ENCODE data around the gene ANK3.

ANK3 gene

DNA sequence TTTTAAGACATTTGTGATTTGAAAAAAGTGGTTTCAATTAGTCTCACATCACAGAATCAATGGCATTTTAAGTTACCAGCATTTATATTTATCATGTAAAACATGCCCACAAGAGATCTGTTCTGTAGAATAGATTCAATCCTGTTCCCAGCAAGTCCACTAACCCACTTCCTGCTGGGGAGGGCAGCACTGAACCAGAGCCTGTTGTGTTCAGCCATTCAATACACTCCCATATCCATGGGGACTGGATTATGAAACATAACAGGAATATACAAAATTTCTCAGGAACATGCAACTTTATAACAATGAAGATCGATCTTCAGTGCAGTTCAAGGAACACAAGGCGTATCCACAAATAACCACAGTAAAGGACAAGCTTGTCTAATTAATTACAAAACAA is 24.4 kb upstream of the ANK3 start:
- DNase-seq (ENCODE audit: insufficient read length, low spot score) (no peak), FAIRE-seq (no peak)

GRCh38 chr10:60413306-60414012 is 23.8 kb upstream of the ANK3 start:
- no peak for FAIRE-seq
- DNase-seq (ENCODE audit: insufficient read length, low spot score), result no peak

GRCh38 chr10:60410970-60411369 is 21.3 kb upstream of the ANK3 start:
- DNase-seq (ENCODE audit: insufficient read length, low spot score), result no peak
- FAIRE-seq, result no peak

GRCh38 chr10:60409202-60409601 is 19.5 kb upstream of the ANK3 start:
- FAIRE-seq, result no peak
- DNase-seq (ENCODE audit: insufficient read length, low spot score), result no peak

DNA sequence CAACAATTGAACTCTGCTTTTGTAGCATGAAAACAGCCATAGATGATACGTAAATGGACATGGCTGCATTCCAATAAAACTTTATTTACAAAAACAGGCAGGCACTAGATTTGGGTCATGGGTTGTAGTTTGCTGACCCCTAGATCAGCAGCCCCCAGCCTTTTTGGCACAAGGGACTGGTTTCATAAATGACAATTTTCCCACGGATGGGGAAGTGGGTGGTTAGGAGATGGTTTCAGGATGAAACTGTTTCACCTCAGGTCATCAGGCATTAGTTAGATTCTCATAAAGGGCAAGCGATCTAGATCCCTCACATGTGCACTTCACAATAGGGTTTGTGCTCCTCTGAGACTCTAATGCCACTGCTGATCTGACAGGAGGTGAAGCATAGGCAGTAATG is 16.5 kb upstream of the ANK3 start:
- FAIRE-seq, result no peak
- DNase-seq (ENCODE audit: insufficient read length, low spot score), result no peak

GRCh38 chr10:60405172-60405571 is 15.5 kb upstream of the ANK3 start:
- DNase-seq (ENCODE audit: insufficient read length, low spot score) (no peak), FAIRE-seq (no peak)

GRCh38 chr10:60403168-60403873 is 13.6 kb upstream of the ANK3 start:
- no peak for DNase-seq (ENCODE audit: insufficient read length, low spot score)
- FAIRE-seq, result no peak

DNA sequence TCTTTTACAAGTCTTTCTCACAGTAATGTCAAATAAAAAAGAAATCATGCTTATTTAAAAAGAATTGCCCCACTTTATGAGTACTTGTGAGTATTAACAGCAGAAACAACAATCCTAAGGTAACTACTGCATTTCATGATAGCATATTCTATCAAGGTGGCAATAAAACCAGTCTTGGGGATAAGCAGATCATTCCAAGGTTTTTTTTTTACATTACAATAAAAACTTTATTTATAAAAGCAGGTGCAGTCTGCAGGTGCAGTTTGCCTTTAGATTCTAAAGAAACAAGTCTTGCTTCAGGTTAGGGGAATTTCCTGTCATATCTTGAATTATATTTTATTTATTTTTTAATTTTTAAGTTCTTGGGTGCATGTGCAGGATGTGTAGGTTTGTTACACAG is 10.7 kb upstream of the ANK3 start:
- DNase-seq (ENCODE audit: insufficient read length, low spot score) (no peak), FAIRE-seq (no peak)

- DNase-seq (ENCODE audit: insufficient read length, low spot score), result no peak
- FAIRE-seq, result no peak
Observed at GRCh38 chr10:60399328-60399727, 9.7 kb upstream of the ANK3 start.

- FAIRE-seq, result no peak
- DNase-seq (ENCODE audit: insufficient read length, low spot score), result no peak
Observed at GRCh38 chr10:60397792-60398191, 8.1 kb upstream of the ANK3 start.

- FAIRE-seq, result no peak
- DNase-seq (ENCODE audit: insufficient read length, low spot score), result no peak
Observed at GRCh38 chr10:60396766-60397165, 7.1 kb upstream of the ANK3 start.

GRCh38 chr10:60395711-60396110 is 6.0 kb upstream of the ANK3 start:
- no peak for DNase-seq (ENCODE audit: insufficient read length, low spot score)
- no peak for FAIRE-seq

DNA sequence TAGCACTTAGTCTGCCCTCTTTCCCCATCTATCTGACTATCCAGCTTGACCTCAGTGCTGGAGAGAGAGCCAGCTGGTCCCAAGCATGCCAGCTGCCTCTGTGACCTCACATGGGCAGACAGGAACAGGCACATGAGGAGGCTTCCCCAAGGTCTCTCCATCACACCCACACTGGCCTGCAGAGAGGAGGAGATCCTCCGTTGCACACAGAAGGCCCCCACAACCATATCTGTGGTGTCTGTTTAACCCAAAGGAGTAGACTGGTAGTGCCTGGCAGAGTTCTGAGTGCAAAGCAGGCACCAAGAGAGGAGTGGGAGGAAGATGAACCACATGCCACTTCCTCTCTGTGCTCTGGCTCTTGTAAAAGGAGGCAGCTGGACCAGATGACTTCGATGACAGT is 4.8 kb upstream of the ANK3 start:
- DNase-seq (ENCODE audit: insufficient read length, low spot score) (no peak), FAIRE-seq (no peak)

DNA sequence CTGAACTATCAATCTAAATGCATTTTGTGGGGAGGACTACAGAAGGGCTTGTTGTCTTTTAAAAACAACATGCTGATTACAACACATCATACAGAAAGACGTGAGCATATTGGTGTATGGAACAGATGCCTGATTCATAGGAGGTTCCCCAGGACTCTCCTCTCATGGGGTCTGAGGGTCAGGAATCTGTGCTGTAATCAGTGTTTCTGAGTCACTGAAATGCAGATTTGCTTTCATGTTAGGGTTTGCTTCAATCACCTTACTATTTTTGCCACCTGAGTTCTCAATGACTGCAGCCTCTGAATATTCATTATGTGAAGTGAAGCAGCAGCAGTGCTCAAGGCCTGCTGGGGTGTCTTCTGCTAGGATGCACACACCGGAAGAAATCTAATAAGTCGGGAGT is 550 bp upstream of the ANK3 start:
- DNase-seq (ENCODE audit: insufficient read length, low spot score) (no peak), FAIRE-seq (no peak)

GRCh38 chr10:60388709-60389301 is 870 bp downstream of the ANK3 start:
- no peak for FAIRE-seq
- no peak for DNase-seq (ENCODE audit: insufficient read length, low spot score)

DNA sequence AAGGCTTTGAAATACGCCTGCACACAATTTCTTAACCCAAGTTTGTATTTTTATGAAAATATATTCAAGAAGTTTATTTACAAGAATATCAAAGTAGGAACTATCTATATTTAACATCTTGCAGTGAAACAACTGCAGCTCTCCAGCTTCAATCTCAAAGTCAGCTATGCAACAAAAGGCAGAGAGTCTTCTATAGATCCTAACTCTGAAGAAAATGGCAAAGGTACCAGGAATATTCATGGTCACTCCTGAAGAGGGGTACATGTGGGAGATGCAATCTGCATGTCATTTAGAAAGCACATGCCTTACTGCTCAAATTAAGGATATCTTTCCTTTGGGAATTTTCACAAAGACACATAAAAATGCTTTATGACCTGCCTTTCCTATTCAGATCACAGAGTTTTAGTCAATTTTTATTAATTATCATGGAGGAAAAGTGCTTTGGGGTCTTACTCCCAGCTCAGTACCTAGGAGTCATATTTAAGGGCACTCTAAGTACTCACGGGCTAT is 1.5 kb downstream of the ANK3 start:
- no peak for FAIRE-seq

GRCh38 chr10:60387531-60387930 is 2.1 kb downstream of the ANK3 start:
- no peak for DNase-seq (ENCODE audit: insufficient read length, low spot score)

More for the DNA sequence above, 1.5 kb downstream of the ANK3 start:
- no peak for DNase-seq (ENCODE audit: insufficient read length, low spot score)

GRCh38 chr10:60385399-60385738 is 4.3 kb downstream of the ANK3 start:
- DNase-seq (ENCODE audit: insufficient read length, low spot score) (no peak), FAIRE-seq (no peak)

More at GRCh38 chr10:60387531-60387930, 2.1 kb downstream of the ANK3 start:
- no peak for FAIRE-seq

GRCh38 chr10:60384708-60385398 is 4.8 kb downstream of the ANK3 start:
- DNase-seq (ENCODE audit: insufficient read length, low spot score) (no peak), FAIRE-seq (no peak)

DNA sequence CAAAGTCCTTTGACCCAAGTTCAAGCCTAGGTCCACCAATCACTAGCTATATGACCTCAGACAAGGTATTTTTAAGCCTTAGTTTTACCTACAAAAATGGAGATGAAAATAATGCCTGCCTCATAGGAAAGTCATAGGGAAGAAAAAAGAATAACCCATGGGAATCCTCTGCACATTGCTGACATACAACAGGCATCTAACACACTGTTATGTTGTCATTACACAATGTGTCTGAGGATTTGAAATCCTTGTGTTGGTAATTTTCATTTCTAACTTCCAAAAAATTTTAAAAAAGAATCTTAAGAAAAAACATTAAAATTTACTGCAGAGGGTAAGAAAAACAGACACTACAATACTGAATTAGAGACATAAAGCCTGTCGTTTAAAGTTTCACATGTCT is 5.7 kb downstream of the ANK3 start:
- FAIRE-seq (no peak), DNase-seq (ENCODE audit: insufficient read length, low spot score) (no peak)

DNA sequence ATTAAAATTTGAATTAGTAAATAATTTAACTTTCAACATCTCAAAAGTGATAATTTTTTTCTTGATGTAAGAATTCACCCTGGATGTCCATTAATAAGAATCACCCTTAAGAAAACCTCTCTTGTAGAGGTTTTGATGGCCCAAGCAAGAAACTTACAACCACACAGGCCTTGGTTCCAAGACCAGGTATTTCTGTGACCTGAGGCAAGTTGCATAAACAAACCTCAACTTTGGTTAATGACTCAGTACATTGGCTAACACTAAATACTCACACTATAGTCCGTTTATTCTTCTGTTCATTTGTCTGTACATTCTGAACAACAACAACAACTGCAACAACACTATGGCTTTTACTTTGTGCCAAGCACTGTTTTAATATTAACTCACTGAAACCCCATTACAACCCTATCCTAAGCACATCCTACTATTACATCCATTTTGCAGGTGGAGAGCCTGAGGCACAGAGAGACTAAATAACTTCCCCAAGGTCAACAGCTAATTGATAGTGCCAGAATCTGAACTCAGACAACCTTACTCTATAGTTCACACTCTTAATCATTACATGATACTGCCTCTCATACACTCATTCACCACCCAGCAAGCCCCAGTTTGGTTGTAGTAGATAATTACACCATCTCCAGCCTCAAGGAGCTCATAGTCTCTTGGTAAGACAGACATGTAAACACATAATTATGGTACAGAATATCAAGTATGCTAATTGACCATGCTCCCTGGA is 6.6 kb downstream of the ANK3 start:
- FAIRE-seq, result no peak
- no peak for DNase-seq (ENCODE audit: insufficient read length, low spot score)
